ENCODE measurements around the gene FGFR3.

DNA sequence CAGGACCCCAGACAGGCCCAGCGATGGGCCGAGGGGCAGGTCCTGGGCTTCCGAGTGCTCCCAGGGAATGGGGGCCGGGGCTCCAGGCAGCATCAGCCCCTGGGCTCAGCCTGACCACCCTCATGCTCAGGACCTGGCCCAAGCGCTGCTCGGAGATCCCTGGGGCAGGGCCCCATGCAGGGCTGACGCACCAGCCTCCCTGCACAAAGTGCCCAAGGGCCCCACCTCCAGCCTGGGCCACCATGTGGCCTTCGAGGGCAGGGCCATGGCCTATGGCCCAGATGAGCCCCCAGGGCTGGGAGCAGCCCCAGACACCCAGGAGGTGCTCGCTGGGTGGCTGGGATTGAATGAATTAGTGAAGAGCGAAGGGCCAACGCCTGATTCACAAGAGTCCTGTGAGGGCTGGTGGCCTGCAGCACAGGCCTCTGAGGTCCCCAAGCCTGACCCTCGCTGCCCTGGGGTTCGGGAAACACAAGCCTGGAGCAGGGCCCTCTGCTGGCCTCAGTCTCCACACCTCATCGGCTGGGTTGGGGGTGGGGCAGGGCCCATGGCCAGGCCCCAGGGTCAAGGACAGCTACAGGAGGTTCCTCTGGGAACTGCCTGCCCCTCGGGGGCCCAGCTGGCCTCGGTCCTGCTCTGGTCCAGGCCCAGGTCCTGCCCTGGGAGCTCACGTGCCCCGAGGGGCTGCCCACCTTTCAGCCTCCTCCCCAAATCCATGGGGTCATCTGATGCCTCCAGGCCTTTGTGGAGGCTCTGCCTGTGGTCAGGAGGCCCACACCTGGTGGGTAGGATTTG lies 13.3 kb upstream of the FGFR3 start:
- TF ChIP-seq, protein P1, sequence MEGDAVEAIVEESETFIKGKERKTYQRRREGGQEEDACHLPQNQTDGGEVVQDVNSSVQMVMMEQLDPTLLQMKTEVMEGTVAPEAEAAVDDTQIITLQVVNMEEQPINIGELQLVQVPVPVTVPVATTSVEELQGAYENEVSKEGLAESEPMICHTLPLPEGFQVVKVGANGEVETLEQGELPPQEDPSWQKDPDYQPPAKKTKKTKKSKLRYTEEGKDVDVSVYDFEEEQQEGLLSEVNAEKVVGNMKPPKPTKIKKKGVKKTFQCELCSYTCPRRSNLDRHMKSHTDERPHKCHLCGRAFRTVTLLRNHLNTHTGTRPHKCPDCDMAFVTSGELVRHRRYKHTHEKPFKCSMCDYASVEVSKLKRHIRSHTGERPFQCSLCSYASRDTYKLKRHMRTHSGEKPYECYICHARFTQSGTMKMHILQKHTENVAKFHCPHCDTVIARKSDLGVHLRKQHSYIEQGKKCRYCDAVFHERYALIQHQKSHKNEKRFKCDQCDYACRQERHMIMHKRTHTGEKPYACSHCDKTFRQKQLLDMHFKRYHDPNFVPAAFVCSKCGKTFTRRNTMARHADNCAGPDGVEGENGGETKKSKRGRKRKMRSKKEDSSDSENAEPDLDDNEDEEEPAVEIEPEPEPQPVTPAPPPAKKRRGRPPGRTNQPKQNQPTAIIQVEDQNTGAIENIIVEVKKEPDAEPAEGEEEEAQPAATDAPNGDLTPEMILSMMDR (IDR thresholded peaks at IDR 0.05): no peak
- TF ChIP-seq POLR2A (IDR thresholded peaks at IDR 0.05; ENCODE audit: low read depth): no peak

All from esophagus muscularis mucosa (tissue), 3 donors.